DMS 273 (cell line): Measurements from ENCODE around the gene PCGF3.
"Not testable (repeated sequence)": the region's sequence is repeated elsewhere in the genome, so short reads cannot be mapped to it uniquely, and the experiment has no call there.

Experiments used
- DNase-seq: peaks from one replicate; lab custom pipeline; 2025; ENCODE audit not compliant: unreplicated experiment; lab: John Stamatoyannopoulos, UW

The PCGF3 gene

DNA sequence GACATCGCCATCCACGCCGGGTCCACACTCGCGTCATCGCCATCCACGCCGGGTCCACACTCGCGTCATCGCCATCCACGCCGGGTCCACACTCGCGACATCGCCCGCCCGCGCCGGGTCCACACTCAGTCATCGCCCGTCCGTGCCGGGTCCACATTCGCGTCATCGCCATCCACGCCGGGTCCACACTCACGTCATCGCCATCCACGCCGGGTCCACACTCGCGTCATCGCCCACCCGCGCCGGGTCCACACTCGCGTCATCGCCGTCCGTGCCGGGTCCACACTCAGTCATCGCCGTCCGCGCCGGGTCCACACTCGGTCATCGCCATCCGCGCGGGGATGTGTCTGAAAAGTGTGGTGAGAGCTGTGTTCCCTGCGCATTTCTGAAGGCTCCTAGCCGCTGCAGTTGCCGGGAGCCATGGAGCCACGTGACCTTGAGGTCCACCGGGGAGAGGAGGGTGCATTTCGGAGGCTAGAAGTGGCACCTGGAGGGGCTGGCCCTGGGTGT lies 17.3 kb downstream of the PCGF3 start:
- no peak for DNase-seq

- no peak for DNase-seq
These were observed 18.3 kb downstream of the PCGF3 start for GRCh38 chr4:723751-724530.

DNA sequence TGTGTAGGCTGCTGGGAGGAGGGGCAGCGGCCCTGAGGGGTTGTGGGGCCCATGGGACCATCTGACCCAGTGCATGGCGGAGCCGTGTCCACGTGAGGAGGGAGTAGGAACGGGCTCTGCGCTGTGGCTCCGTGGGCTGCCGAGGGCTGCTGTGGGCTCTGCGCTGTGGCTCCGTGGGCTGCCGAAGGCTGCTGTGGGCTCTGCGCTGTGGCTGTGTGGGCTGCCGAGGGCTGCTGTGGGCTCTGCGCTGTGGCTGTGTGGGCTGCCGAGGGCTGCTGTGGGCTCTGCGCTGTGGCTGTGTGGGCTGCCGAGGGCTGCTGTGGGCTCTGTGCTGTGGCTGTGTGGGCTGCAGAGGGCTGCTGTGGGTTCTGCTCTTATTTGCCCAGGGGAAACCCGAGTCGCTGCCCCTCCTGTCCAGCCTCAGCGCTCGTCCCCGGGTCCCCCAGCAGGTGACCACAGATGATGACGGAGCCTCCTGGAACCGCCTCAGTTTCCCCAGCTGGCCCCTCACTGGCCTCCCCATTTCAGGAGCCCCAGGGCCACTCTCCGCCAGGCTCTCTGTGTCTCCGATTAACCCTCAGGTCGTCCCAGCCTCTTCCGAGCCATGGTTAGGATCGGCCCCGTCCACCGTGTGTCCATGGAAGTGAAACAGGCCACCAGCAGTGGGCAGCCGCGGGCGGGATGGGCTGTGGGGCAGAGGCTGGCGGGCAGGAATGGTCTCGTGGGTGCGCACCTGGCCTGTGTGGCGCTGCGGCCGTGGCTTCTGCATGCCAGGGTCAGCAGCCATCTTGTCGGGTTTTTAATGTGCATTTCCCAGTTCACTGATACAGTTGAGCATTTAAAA lies 20.0 kb downstream of the PCGF3 start:
- DNase-seq, result no peak

- DNase-seq, result peak; percentile 66
These were observed 20.7 kb downstream of the PCGF3 start for GRCh38 chr4:726235-726787.

- DNase-seq, result no peak
These were observed 21.2 kb downstream of the PCGF3 start for GRCh38 chr4:726838-727237.

GRCh38 chr4:727576-727975 lies 21.9 kb downstream of the PCGF3 start:
- DNase-seq, result no peak

DNA sequence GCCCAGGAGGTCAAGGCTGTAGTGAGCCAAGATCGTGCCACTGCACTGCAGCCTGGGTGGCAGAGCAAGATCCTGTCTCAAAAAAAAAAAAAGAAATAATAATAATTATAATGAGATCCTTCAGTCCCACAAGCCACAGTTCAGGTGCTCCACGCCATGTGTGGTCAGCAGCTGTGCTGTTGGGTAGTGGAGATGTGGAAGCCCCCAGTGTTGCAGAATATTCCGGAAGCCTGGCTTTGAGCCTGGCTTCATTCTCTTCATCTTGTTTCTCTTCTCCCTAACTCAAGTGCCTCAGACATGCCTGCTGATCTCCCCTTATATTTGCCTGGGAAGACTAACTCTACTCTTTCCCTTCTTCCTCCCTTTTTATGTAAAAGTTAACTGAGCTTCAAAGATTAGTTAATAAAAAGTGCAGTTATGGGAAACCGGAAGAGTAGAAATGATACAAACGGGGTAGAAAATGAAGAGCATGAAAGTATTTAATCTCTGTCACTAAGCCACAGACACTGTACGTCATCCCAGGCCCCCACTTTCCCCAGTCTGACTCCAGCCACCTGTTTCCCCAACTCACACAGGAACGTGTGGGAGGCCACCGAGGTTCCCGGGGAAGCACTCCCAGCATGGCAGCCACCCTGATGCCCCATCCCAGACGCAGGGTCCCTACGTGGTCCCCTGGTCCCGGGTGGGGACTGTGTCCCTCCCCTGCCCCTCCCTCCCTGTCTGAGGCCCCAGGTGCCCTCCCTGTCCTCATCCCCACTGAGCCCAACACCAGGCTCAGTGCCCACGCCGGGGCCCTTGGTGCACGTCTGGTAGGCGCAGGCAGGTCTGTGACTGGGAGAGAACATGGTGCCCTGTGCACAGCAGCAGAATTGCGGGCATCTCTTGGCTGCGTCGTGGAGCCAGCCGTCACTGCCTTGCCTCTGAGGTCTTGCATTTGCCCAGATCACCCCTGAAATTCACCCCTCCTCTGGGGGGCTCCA lies 24.0 kb downstream of the PCGF3 start:
- no peak for DNase-seq

GRCh38 chr4:730511-730910 lies 24.9 kb downstream of the PCGF3 start:
- no peak for DNase-seq

GRCh38 chr4:730946-731904 lies 25.6 kb downstream of the PCGF3 start:
- not testable (repeated sequence) for DNase-seq

GRCh38 chr4:731954-732353 lies 26.3 kb downstream of the PCGF3 start:
- not testable (repeated sequence) for DNase-seq

GRCh38 chr4:732486-732885 lies 26.9 kb downstream of the PCGF3 start:
- DNase-seq, result no peak

DNA sequence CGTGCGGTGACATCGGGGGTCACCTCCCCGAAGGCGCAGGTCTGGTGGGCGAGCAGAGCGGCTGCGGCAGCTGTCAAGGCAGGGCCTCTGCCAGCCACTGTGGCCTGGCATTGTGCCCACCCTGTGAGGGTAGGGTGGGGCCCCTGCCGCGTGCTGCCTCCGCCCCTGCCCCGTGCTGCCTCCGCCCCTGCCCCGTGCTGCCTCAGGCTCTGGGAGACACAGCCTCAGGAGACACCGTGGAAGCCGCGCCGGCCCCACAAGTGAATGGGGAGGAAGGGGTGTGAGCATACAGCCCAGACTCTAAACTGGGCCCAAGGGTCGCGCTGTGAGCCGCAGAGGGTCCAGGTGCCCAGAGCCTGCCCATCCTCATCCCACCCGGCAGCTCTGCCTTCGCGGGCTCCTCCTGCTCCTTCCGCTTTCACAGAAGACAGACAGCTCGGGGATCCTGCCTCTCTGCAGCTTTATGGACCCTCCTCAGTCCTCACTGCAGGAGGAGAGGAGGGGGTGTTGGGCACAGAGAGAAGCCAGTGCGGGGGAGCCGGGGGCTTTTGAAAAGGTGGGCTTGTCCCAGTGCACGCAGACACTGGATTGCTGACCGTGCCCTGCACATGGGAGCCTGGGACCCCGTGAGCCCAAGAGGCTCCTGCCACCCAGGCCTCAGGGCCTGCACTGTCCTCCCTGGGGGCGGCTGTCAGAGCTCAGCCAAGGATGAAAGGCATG lies 27.4 kb downstream of the PCGF3 start:
- DNase-seq, result no peak

DNA sequence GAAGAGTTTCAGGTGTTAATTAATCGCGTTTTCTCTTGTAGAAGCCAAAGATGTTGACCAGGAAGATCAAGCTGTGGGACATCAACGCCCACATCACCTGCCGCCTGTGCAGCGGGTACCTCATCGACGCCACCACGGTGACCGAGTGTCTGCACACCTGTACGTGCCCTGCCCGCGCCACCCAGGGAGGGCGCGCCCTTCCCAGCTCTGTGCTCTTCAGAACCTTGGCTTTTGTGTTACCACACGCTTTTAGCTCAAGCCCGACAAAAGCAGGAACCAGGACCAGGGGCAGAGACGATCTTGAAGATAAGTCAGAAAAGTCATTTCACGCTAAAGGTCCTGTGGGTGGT lies 28.0 kb downstream of the PCGF3 start:
- DNase-seq, result no peak

GRCh38 chr4:734075-734474 lies 28.4 kb downstream of the PCGF3 start:
- DNase-seq, result no peak

DNA sequence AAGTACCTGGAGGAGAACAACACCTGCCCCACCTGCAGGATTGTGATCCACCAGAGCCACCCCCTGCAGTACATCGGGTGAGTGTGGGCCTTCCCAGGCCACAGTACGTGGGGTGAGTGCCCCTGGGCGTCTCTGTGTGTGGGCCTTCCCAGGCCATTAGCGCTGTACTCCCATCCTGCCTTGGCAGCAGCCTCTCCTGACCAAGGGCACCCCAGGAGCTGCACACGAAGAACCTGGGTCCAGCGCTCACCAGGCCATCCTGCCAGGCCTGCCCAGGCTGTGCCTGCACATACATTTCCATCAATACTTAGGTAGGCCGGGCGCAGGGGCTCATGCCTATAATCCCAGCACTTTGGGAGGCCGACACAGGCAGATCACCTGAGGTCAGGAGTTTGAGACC lies 29.3 kb downstream of the PCGF3 start:
- DNase-seq, result no peak

- DNase-seq, result no peak
These were observed 30.0 kb downstream of the PCGF3 start for GRCh38 chr4:735583-735982.

GRCh38 chr4:736561-736960 lies 30.9 kb downstream of the PCGF3 start:
- not testable (repeated sequence) for DNase-seq

DNA sequence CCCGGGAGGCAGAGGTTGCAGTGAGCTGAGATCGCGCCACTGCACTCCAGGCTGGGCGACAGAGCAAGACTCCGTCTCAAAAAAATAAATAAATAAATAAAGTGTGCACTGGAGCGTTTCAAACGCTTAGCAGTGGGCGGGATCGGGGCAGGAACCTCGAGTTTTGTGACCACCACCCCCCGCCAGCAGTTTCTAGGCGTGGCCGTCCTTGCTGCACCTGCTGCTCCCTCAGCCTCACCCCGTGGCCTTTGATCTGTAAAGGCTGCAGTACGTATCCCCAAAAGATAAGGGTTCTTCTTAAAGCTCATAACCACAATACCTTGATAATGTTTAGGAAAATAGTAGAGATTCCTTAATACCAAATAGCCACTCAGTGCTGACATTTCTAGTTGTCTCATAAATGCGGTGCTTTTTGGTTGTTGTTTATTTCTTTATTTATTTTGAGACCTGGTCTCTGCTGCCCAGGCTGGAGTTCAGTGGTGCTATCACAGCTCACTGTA lies 33.2 kb downstream of the PCGF3 start:
- no peak for DNase-seq

DNA sequence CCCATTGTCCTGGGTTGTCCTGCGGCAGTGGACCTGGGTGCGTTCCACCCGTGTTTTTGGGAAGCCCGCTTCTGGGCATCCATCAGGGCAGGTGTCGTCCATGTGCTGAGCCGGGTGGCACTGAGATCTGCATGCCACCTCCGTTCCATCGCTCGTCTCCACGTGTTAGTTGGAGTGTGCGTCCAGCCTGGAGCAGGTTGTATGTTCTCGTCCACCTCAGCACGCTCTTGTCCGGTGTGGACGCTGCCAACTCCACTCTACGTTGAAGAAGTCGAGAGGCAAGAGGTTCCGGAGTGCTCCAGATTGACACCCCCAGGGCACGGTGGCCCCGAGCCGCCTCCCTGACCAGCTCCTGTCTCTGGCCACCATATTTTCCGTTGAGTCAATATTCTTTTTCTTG lies 33.9 kb downstream of the PCGF3 start:
- no peak for DNase-seq
